ENCODE measurements around the gene IRAG1. TPM values are rescaled to one million over a fixed set of nuclear protein-coding genes. Genes with fewer than 3 reads are reported as not detected.

Gene IRAG1
- total and polyA plus RNA-seq, 2 of the 13 experiments (the other 11 are each of a cell fraction or from before 2014, with no cell fraction given) = 0.13 to 0.20 TPM

GRCh38 chr11:10735481-10736475 lies 42.2 kb upstream of the IRAG1 start (continued):
- no peak for TF ChIP-seq ZHX2 (IDR thresholded peaks at IDR 0.05; ENCODE audit: low read depth)
- no peak for TF ChIP-seq ZHX2 (CRISPR knock-in tag; IDR thresholded peaks at IDR 0.05; ENCODE audit: borderline replicate concordance)
- TF ChIP-seq GLI4 (CRISPR knock-in tag; IDR thresholded peaks at IDR 0.05; ENCODE audit: borderline replicate concordance) = no peak
- TF ChIP-seq ZSCAN29 (CRISPR knock-in tag; conservative IDR thresholded peaks at IDR 0.05) = no peak
- no peak for TF ChIP-seq MEIS1 (CRISPR knock-in tag; IDR thresholded peaks at IDR 0.05; ENCODE audit: borderline replicate concordance)
- no peak for TF ChIP-seq NCOA1 (CRISPR knock-in tag; IDR thresholded peaks at IDR 0.05)
- no peak for TF ChIP-seq CENPBD1 (CRISPR knock-in tag; IDR thresholded peaks at IDR 0.05; ENCODE audit: borderline replicate concordance, low read depth)
- TF ChIP-seq HNF4A (CRISPR knock-in tag; IDR thresholded peaks at IDR 0.05) = no peak
- TF ChIP-seq NFE2L2 (IDR thresholded peaks at IDR 0.05; ENCODE audit: low read length) = no peak
- no peak for TF ChIP-seq ZNF749 (CRISPR knock-in tag; IDR thresholded peaks at IDR 0.05; ENCODE audit: borderline replicate concordance)
- TF ChIP-seq GMEB2 (CRISPR knock-in tag; IDR thresholded peaks at IDR 0.05; ENCODE audit: low read depth) = no peak
- no peak for TF ChIP-seq TCF12 (IDR thresholded peaks at IDR 0.05)
- no peak for TF ChIP-seq TCF12 (CRISPR knock-in tag; IDR thresholded peaks at IDR 0.05)
- TF ChIP-seq BRCA1 (CRISPR knock-in tag; IDR thresholded peaks at IDR 0.05) = no peak
- TF ChIP-seq FOSL1 (CRISPR knock-in tag; IDR thresholded peaks at IDR 0.05; ENCODE audit: borderline replicate concordance) = no peak
- no peak for TF ChIP-seq ZBTB37 (CRISPR knock-in tag; IDR thresholded peaks at IDR 0.05)
- TF ChIP-seq REXO4 (CRISPR knock-in tag; IDR thresholded peaks at IDR 0.05; ENCODE audit: borderline replicate concordance) = no peak
- no peak for TF ChIP-seq ZNF121 (CRISPR knock-in tag; IDR thresholded peaks at IDR 0.05)
- no peak for TF ChIP-seq ZBTB21 (CRISPR knock-in tag; IDR thresholded peaks at IDR 0.05)
- no peak for TF ChIP-seq MIXL1 (CRISPR knock-in tag; IDR thresholded peaks at IDR 0.05)
- TF ChIP-seq ZFP62 (CRISPR knock-in tag; IDR thresholded peaks at IDR 0.05) = no peak
